Measurements from ENCODE around the gene ALOX5AP.

DNA sequence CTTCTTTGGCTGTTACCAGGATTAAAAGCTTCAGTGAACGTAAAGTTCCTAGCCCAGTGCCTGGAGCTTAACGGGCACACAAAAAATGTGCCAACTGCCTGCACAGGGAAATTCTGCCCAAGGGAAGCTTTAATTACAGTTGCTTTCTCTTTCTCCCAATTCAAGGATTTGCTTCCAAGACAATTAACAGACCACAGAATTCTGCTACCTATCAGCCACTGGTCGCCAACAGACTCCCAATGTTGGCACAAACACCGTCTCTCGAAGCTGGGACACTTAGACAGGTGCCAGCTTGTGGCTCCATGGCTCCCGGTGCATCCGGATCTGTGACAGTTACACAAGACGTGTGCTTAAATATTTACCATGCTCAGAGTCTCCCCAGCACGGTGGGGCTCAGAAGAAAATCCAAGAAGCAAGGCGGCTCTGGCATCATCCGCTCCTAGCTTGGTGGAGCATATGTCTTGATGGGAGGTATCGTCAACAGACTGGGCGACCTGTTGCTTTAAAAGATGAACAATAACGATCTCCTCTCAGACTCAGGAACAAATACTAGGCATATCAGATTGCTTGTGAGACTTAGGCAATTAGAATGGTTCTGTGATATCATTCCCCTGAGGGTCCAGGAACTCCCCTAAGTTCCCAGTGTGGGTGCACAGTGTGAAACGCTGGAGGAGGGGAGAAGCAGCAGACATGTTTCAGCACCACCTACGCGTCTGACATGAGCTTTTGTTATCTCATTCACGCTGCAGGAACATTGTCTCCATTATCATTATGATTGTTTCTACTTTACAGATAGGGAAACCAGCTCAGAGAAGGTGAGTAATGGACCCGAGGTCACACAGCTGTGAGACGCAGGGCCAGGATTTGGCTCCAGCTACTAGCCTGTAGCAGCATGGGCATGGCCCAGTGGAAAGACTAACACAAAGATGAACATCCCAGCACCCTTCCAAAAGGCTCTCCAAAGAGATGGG is 61.6 kb downstream of the ALOX5AP start:
- TF ChIP-seq EZH2phosphoT487 (IDR thresholded peaks at IDR 0.05; ENCODE audit: low read depth), result no peak
- TF ChIP-seq, protein P1, sequence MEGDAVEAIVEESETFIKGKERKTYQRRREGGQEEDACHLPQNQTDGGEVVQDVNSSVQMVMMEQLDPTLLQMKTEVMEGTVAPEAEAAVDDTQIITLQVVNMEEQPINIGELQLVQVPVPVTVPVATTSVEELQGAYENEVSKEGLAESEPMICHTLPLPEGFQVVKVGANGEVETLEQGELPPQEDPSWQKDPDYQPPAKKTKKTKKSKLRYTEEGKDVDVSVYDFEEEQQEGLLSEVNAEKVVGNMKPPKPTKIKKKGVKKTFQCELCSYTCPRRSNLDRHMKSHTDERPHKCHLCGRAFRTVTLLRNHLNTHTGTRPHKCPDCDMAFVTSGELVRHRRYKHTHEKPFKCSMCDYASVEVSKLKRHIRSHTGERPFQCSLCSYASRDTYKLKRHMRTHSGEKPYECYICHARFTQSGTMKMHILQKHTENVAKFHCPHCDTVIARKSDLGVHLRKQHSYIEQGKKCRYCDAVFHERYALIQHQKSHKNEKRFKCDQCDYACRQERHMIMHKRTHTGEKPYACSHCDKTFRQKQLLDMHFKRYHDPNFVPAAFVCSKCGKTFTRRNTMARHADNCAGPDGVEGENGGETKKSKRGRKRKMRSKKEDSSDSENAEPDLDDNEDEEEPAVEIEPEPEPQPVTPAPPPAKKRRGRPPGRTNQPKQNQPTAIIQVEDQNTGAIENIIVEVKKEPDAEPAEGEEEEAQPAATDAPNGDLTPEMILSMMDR (IDR thresholded peaks at IDR 0.05; ENCODE audit: low read depth, low read length), result no peak
